GM21381 (cell line): ENCODE data around the gene HECTD3.

Experiments used
- ATAC-seq: cut with Tn5 transposase; IDR thresholded peaks from one replicate; pipeline ENCODE4 v1.9.1; 2021; ENCODE audit warnings: mild to moderate bottlenecking, moderate library complexity; ENCODE audit not compliant: unreplicated experiment

HECTD3 gene

GRCh38 chr1:45010855-45011811, at the start of gene HECTD3:
TSS of gene HECTD3 (minus strand) at chr1:45011324. CDS start at chr1:45011257, 67 bp downstream.
- ATAC-seq: peak; percentile 70

- ATAC-seq: no peak
Observed at GRCh38 chr1:45059829-45060228, 48.7 kb upstream of the HECTD3 start.

DNA sequence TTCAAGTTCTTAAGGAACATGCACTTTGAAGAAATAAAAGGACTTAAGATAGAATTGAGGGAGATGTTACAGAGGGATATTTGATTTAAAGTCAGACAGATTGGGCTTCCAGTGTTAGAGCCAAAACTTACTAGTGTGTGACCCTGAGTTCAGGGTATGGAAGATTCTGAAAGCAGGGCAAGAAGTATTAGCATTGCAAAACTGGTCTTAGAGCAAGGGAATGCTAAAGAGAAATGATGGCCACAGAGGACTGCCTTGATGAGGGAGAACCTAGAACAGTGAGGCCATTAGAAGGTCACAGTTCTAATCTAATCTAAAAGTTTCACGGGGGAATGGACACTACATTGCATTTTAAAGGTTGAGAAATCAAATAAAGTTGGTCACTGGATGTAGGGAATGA, 46.4 kb upstream of the HECTD3 start:
- no peak for ATAC-seq

DNA sequence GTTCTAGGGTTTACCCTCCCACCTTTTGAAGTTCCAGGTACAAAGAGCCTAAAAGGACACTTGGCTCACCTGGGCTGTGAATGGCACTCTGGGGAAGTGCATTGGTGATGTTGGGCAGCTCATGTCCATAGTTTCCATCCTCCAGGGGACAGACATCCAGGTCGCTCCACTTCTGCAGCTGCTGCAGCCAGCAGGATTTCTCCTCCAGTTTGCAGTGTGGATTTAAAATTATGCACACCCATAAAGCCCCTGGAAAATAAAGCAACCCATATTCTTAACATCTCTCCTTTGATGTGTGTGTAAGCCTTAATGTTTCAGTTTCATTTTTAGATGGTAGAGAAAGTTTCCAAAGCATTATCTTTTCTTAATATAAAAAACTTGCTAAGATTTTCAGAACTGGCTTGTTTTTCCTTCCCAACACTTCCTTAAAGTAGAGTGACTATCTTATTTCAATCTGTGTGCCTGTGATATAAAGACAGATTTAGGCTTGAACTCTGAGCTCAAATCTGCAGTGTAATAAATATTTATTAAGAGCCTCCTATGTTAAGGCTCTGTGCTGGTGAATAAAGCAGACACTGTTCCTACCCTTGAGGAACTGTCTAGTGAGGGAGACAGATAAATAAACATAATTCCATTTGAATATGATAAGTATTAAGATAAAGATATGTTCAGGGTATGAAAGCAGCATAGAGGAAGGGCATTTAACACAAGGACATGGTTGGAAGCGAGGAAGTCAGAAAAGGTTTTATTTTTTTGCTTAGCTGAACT, 40.1 kb upstream of the HECTD3 start:
- no peak for ATAC-seq

GRCh38 chr1:45047032-45047431, 35.9 kb upstream of the HECTD3 start:
- no peak for ATAC-seq

DNA sequence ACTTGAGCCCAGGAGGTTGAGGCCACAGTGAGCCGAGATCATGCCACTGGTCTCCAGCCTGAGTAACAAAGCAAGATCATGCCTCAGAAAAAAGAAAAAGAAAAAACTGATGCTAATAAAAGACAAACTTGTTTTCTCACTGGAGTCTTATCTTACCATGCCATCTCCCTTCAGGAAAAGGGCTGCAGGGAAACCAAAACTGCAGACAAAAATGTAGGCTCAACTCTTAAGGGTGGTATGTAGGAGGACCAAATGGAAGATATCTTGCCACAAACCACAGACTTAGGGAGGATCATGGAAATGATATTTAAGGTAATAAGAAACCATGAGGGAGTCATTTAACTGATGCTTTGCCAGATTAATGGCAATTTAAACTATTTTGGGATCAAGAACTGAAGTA, 33.8 kb upstream of the HECTD3 start:
- ATAC-seq: no peak

- no peak for ATAC-seq
Observed at GRCh38 chr1:45043094-45043493, 32.0 kb upstream of the HECTD3 start.

DNA sequence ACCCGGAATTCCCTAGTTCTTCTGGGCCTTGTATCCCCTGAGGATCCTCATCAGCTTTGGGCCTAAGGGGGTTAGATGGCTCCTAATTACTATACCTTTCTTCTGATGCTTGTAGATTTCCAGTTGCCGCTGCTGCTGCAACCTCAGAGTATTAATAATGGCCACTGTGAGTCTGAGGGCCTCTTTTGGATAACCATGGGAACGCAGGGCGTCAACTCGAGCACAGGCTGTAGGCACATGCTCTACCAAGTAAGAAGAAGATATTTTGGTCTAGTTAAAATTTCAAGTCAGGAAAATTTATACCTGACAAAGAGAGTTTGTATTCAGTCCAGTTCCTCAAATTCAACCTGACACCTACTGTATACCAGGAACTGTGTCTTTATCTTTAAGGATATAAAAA, 29.2 kb upstream of the HECTD3 start:
- no peak for ATAC-seq

DNA sequence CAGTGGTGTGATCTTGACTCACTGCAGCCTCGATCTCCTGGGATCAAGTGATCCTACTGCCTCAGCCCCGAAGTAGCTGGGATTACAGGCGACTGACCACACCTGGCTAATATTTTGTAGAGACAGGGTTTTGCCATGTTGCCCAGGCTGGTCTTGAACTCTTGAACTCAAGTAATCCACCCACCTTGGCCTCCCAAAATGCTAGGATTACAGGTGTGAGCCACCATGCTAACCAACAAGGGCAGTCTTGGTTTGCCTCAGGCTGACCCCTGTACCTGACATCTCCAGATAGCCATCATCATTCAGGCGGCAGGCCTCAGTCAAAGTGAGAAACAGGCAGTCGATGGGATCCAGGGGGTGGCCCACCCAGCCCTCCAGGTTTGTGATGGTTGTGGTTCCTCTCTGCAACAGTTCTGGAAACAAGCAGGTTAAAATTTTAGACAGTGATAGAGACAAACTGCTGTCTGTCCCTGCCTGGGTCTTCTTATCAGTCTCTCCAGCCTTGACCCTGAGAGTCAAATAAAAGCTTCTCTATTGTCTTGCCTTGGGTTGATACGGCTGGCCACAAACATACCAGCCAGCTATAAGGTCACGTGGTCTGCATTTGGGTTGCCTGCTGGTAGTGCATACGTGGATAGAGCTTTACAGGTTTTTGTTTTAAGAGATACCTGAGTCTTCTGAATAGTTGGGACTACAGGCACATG, 27.7 kb upstream of the HECTD3 start:
- no peak for ATAC-seq

- no peak for ATAC-seq
Observed at GRCh38 chr1:45038240-45038639, 27.1 kb upstream of the HECTD3 start.

DNA sequence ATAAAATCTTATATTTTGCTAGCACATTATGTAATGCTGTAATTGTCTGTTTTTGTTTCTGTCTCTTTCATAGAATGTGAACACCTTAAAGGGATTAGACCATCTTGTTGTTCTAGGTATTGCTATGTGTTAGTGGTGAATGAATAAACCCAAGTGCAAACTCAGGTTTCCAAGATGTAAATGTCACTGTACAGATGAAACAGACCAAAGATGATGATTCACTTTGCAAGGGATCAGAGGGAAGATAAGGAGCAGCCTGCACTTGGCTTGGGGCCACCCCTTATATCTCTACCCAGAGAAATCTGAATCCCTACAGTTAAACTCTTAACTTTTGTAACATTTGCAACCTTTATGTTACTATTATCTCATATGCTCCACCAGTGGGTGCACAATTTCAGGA, 26.3 kb upstream of the HECTD3 start:
- no peak for ATAC-seq

- no peak for ATAC-seq
Observed at GRCh38 chr1:45035631-45036301, 24.6 kb upstream of the HECTD3 start.

- ATAC-seq: no peak
Observed at GRCh38 chr1:45033356-45033755, 22.2 kb upstream of the HECTD3 start.

DNA sequence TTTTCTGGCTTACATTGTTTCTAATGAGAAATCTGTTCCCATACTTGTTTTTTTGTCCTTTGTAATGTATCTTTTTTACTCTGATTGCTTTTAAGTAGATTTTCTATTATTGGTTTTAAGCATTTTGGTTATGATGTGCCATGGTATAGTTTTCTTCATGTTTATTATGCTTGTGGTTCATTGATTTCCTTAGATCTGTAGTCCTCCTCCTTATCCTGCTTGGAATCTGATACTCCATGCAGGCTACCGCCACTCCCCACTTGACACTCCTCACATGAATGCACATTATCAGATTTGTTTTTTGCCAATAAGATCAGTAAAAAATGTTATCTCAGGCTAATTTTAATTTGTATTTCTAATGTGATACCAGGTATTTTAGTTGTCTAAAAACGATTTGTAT, 21.7 kb upstream of the HECTD3 start:
- no peak for ATAC-seq

DNA sequence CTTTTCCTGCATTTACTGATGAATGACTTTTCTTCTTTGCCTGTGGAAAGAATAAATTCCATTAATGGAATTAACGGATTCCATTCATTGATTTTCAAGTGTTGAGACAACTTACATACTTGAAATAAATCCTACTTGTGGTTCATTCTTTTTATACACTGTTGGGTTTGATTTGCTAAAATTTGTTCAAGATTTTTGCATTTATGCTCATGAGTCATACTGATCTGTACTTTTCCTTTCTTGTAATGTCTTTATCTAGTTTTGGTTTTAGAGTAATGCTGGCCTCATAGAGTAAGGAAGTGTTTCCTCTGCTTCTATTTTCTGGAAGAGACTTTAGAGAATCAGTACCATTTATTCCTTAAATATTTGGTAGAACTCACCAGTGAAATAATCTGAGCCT, 15.3 kb upstream of the HECTD3 start:
- no peak for ATAC-seq

GRCh38 chr1:45023663-45024062, 12.5 kb upstream of the HECTD3 start:
- no peak for ATAC-seq

DNA sequence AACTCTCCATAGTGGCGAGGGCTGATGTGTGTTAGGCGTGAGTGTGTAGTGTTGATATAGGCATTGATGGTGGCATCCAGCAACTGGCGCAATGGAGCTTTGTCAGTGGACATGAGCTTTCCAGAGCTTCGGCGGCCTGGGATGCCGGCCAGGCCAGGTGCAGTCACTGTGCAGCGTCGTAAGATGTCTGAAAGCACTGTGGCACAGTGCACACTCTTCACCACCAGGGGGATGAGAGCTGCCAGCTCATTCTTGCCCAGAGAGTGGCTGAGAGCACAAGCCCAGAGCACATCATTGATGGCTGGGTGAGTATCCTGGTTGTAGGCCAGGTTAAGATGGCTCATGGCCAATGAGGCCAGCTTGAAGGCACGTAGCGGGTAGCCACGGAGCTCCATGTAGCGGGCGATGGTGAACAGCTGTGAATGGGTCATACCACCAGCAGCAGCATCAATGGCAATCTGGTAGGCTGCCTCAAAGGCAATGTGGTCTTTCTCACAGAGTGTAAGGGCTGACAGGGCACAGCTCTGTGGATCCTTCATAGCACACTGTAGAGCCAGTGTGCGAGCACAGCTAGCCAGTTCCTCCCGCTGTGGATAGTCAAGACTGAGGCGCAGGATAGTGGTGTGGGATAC, 7.6 kb upstream of the HECTD3 start:
- no peak for ATAC-seq

- no peak for ATAC-seq
Observed at GRCh38 chr1:45016767-45017166, 5.6 kb upstream of the HECTD3 start.

DNA sequence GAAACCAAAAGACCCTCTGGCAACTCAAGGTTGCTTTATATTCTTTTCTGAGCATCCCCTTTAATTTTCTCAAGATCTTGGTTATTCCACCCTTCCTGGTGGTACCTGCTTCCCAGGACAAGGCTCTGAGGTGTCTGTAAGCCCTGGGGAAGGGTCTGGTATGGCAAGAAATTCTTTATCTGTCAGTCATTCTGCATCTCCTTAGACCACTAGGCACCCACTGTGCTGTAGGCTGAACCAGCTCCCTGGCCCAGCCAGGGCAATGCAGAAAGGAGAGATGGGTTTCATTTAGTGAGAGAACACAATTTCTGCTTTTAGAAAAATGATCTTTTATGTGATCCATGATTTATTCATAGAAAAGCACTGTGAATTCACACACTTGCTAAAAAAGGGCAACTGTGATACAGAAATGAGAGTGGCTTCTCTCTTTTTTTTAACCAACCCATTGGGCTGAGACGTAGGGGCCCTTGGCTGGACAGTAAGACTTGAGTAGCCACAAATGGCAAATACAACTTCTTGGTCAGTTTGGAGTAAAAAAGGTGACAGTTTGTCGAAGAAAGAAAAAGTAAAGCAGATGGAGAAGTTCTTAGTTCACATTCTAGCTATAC, 5.1 kb upstream of the HECTD3 start:
- no peak for ATAC-seq

- no peak for ATAC-seq
Observed at GRCh38 chr1:45015683-45016082, 4.6 kb upstream of the HECTD3 start.
